HAP-1 (cell line): ENCODE measurements around the gene RNF212B.

Source experiments
- DNase-seq, 2 experiments: peaks; one replicate each; pipeline ENCODE4 v3.0.0-alpha.2; 2016 to 2020; ENCODE audit warnings: low spot score in 2 of 2
- H3K27me3 ChIP-seq: fragments of 250-450 bp; sonication (Bioruptor Pico); 2 replicates; pipeline ENCODE4 v1.5.1; 2020; ENCODE audit warnings: low read depth, mild to moderate bottlenecking, moderate library complexity
- H3K36me3 ChIP-seq: fragments of 250-450 bp; sonication (Bioruptor Pico); replicated peaks from 2 replicates; pipeline ENCODE4 v1.5.1; 2020; ENCODE audit warnings: mild to moderate bottlenecking
- H3K4me1 ChIP-seq: fragments of 250-450 bp; sonication (Bioruptor Pico); 2 replicates; pipeline ENCODE4 v1.5.1; 2020; ENCODE audit warnings: mild to moderate bottlenecking
- H3K4me3 ChIP-seq: fragments of 250-450 bp; sonication (Bioruptor Pico); 2 replicates; pipeline ENCODE4 v1.5.1; 2020; ENCODE audit warnings: mild to moderate bottlenecking, moderate library complexity
- H3K9me3 ChIP-seq: fragments of 250-450 bp; sonication (Bioruptor Pico); 2 replicates; pipeline ENCODE4 v1.5.1; 2020; ENCODE audit warnings: mild to moderate bottlenecking, moderate library complexity
- in situ Hi-C: fragments of 300-500 bp; cut with MboI; formaldehyde crosslinking; loops from 3 replicates; pipeline ENCODE4 v1.14.3; 2020; ENCODE audit warnings: low sequenced_read_pairs, inconsistent platforms, mixed read lengths

Gene RNF212B

DNA sequence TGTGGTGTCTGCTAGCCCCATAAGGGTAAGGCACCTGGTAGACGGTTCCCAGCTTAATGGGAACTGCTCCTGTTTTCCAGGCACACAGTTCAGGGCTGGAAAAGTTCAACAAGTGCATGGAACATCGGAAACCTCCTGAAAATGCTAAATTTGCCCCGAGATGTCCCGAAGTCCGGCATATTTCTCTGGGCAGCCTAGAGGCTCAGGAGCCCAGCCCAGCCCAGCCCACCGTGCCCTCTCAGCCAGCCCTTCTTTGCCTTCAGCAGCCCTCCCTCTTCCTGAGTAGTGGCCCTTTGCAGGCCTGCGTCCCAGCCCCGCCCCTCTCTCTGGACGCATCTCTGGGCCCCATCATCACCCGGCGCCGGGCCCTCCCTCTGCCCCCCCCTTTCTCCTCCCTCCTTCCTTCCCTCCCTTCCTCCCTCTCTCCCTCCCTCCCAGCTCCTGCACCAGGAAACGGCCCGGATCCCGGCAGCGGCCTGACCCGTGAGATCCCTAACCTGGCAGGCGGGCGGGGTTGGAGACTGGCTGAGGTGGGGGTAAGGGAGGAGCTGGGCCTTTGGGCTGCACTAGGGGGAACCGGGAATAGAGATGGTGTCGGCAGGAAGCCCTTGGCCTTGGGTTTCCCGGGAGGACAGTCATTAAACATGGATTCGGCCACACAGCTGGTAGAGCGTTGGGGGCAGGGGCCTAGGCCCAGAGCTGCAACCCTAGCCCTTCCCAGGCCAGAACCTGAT lies 68.8 kb downstream of the RNF212B start, which contains the start of gene BCL2L2:
TSS of gene BCL2L2 (plus strand) at position 422 of the 734 bp plus-strand sequence. CDS start 935 bp downstream, outside the sequence.
- peaks cover 28% of the 10 kb centered on the region for H3K36me3 ChIP-seq
- DNase-seq: peak; percentile 83 to 96
- peak within 1 kb of the TSS; percentile 68 for H3K4me3 ChIP-seq
- H3K9me3 ChIP-seq: no peaks in the 10 kb centered on the region
- peaks cover 14% of the 10 kb centered on the region for H3K4me1 ChIP-seq
- no peaks in the 10 kb centered on the region for H3K27me3 ChIP-seq
- in situ Hi-C loops: no loop called here

DNA sequence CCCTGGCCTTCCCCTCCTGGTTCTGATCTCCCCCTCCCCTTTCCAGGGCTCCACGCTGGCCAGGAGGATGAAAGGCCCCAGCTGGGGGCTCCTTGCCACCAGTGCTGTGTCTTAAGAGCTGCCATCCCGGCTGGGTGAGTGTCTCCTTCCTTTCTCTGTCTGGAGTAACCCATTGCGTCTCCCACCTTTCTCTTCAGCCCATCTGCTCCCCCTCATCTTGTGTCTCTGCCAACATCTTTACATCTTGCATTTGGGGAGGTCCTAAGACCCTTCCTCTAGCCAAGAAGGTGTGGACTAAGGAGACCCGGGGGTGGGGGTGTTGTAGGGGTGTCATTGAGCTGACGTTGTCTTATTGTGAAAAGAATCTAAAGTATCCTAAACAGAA lies 69.4 kb downstream of the RNF212B start:
- peaks cover 34% of the 10 kb centered on the region for H3K36me3 ChIP-seq
- H3K27me3 ChIP-seq: no peaks in the 10 kb centered on the region
- peaks cover 16% of the 10 kb centered on the region for H3K4me1 ChIP-seq
- in situ Hi-C loops: no loop called here
- H3K9me3 ChIP-seq: no peaks in the 10 kb centered on the region
- H3K4me3 ChIP-seq: peak overlapping the region; percentile 68
- DNase-seq: no peak

GRCh38 chr14:23307687-23308644 lies 70.2 kb downstream of the RNF212B start:
- in situ Hi-C loops: no loop called here
- Histone ChIP-seq H3K27me3 (no peaks in the 10 kb centered on the region), H3K4me1 (peaks cover 13% of the 10 kb centered on the region), H3K9me3 (no peaks in the 10 kb centered on the region), H3K36me3 (peaks cover 34% of the 10 kb centered on the region), H3K4me3 (peak overlapping the region; percentile 68)
- no peak for DNase-seq

- Histone ChIP-seq H3K4me1 (peaks cover 11% of the 10 kb centered on the region), H3K27me3 (no peaks in the 10 kb centered on the region), H3K9me3 (no peaks in the 10 kb centered on the region), H3K4me3 (no peak overlapping the region), H3K36me3 (peaks cover 34% of the 10 kb centered on the region)
- in situ Hi-C loops: no loop called here
- DNase-seq: no peak
Observed at GRCh38 chr14:23308721-23309445, 71.1 kb downstream of the RNF212B start.

DNA sequence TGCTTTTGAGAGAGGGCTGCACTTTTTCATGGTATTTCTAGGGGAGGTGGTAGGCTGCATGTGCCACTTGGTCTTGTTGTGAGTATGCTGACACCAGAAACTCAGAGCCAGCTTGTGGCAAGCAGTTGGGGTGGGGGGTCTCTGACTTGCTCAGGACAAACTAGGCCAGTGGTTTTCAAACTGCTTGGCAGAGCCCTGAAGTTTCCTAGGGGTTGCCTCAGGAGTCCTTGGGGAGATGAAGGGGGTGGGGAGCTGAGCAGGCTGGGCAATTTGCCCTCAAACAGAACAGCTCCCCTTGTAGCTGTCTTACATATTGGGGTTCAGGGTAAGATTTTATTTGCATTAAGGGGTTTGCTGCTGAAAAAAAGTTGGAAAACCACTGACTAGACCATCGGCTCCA lies 72.8 kb downstream of the RNF212B start:
- DNase-seq: no peak
- Histone ChIP-seq H3K9me3 (no peaks in the 10 kb centered on the region), H3K27me3 (no peaks in the 10 kb centered on the region), H3K4me3 (no peak overlapping the region), H3K4me1 (peaks cover 11% of the 10 kb centered on the region), H3K36me3 (peaks cover 39% of the 10 kb centered on the region)
- in situ Hi-C loops: no loop called here

- H3K4me1 ChIP-seq: peaks cover 12% of the 10 kb centered on the region
- peaks cover 24% of the 10 kb centered on the region for H3K36me3 ChIP-seq
- no peaks in the 10 kb centered on the region for H3K27me3 ChIP-seq
- H3K9me3 ChIP-seq: no peaks in the 10 kb centered on the region
- DNase-seq: no peak
- no peak overlapping the region for H3K4me3 ChIP-seq
- in situ Hi-C loops: no loop called here
Observed at GRCh38 chr14:23316300-23316699, 78.6 kb downstream of the RNF212B start.

- H3K4me1 ChIP-seq: peaks cover 17% of the 10 kb centered on the region
- H3K36me3 ChIP-seq: peaks cover 47% of the 10 kb centered on the region
- DNase-seq: no peak
- in situ Hi-C loops: loop anchor here (10.0 kb wide), 1 partner anchor 235 kb away; the partner anchor contains the start of genes THTPA and ZFHX2
- no peaks in the 10 kb centered on the region for H3K9me3 ChIP-seq
- H3K4me3 ChIP-seq: peak overlapping the region; percentile 37
- H3K27me3 ChIP-seq: no peaks in the 10 kb centered on the region
Observed at GRCh38 chr14:23319746-23320583, 82.2 kb downstream of the RNF212B start.

DNA sequence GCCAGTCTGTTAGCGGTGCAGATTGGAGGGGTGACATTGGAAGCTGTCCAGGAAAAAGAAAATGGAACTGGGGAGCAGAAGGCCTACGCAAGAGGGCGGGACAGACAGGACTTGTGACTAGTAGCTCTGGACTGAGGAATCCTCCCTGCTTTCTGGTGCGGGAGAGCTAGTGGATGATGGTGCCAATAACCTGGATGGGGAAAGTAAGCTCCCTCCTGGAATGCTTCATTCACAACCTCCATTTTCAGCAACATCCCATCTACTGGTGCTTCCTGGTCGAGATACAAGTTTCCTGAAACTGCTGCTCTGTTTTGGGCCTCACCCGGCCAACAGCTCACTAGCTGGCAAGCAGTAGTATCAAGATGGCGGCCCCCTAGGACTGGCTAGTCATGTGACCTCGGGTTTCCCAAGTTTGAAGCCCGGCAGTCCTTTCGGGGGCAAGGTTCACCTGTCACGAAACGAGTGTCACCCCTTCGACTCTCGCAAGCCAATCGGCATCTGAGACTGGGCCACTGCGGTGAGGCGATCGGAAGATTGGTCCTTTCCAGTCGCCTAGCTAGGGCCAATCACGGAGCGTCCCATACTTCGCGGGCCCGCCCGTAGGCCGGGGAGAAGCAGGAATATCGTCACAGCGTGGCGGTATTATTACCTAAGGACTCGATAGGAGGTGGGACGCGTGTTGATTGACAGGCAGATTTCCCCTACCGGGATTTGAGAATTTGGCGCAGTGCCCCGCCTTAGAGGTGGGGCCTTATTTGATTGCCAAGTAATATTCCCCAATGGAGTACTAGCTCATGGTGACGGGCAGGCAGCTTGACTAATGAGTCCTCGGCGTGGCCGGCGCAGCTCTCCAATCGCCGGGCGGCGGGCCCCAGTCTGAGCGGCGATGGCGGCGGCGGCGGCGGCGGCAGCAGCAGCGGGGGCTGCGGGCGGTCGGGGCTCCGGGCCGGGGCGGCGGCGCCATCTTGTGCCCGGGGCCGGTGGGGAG lies 83.1 kb downstream of the RNF212B start, which contains the start of gene PABPN1:
TSS of gene PABPN1 (plus strand) at position 874 of the 988 bp plus-strand sequence. CDS start at position 887, 13 bp downstream.
- Histone ChIP-seq H3K9me3 (no peaks in the 10 kb centered on the region), H3K36me3 (peaks cover 43% of the 10 kb centered on the region), H3K4me3 (peak within 1 kb of the TSS; percentile 88), H3K4me1 (peaks cover 17% of the 10 kb centered on the region), H3K27me3 (no peaks in the 10 kb centered on the region)
- DNase-seq: peak; percentile 98 to 99
- in situ Hi-C loops: loop anchor here (10.0 kb wide), 1 partner anchor 234 kb away; the partner anchor contains the start of genes THTPA and ZFHX2

GRCh38 chr14:23321572-23322547 lies 84.1 kb downstream of the RNF212B start:
- in situ Hi-C loops: loop anchor here (10.0 kb wide), 1 partner anchor 233 kb away; the partner anchor contains the start of genes THTPA and ZFHX2
- Histone ChIP-seq H3K27me3 (no peaks in the 10 kb centered on the region), H3K9me3 (no peaks in the 10 kb centered on the region), H3K4me3 (peak overlapping the region; percentile 88), H3K36me3 (peaks cover 43% of the 10 kb centered on the region), H3K4me1 (peaks cover 17% of the 10 kb centered on the region)
- peak; percentile 30 to 57 for DNase-seq
